ENCODE results near the gene ABTB1. TPM values are rescaled to one million over a fixed set of nuclear protein-coding genes. Genes with fewer than 3 reads are reported as not detected.

Gene ABTB1
- total RNA-seq, 1 experiment from 2014 or later = 5.2 TPM

DNA sequence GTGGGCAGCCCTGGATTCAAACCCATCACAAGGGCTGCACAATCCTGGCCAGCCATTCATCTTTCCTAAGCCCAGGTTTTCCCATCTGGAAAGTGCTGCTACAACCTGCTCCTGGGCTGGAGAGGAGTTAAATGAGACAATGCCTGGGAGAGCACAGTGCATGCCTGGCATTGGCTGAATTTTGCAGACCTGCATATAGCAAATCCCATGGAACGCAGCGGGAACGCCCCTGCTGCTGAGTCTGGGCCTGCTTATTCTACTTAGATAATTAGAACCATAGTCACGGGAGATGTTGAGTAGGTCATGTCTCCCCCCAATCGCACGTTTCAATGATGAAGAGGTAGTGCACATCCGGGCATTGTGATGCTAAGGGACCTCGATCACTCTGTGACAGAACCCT lies 46.6 kb downstream of the ABTB1 start:
- no peak for DNase-seq (ENCODE audit: low read depth)

DNA sequence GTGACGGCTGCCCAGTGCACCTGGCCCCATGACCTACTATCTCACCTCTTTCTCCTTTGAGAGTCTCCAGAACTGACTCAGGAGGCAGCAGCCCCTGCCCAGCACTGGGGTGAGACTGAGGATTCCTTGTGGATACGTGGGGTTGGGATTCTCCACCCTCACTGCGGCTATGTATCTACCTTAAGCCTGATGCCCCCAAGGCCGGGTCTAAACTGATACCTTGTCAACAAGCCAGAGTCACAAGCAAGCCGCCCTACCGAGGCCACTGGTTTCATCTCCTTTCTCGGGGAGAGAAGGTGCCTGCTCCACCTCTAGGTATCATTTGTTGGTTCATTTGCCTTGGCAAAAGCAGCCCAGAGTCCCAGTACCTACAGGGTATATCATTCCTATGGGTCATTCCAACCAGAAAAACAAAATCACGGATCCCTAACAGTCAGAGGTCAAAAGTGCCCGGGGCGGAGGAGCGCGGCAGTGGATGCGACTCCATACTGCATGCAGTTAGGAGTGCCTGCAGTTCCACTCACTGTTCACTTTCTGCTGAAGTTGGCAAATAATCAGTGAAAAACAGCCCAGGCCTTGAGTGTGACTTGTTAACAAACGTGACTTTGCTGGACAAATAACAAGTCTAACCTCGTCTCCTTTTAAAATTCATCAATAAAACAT lies 47.5 kb downstream of the ABTB1 start:
- no peak for DNase-seq (ENCODE audit: low read depth)

DNA sequence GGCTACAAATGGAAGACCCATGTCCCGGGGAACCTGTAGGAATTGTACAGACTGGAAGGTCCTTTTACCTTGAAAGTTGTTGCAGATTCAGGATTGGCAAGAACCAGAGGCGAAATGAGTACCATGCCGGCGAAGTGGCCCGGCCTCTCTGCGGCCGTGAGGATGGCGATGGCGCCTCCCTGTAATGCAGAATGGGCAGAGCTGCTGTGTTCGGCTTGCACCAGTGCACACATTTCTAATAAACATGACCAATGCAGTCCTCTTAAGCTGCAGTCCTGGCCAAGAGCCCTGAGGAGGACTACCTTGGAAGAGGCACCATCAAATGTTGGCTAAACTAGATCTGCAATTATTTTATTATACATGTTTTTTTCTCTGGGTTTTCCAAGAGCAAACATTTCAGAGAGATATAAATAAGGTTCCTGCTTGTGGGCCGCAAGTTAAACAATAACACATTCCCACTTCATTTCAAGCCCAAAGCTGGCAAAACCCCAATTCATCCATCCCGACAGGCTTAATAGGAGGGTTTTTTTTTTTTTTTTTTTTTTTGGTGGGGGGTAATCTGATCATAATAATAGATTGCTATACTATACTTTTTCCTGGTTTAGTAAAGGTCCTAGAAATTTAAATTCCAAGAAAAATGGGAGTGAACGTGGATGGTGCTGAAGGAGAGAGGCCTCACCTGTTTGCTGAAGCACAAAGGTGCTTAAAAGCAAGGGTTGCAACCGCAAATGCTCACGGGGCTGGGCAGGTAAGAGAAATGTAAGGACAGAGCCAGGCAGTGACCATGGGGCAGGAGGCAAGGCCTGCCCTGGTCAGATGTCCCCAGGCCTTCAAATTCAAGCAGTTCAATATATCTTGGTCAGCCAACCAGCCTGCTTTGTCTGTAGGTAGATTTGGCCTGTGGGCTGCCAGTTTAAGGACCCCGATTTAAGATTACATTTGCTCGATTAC lies 48.5 kb downstream of the ABTB1 start:
- no peak for DNase-seq (ENCODE audit: low read depth)

DNA sequence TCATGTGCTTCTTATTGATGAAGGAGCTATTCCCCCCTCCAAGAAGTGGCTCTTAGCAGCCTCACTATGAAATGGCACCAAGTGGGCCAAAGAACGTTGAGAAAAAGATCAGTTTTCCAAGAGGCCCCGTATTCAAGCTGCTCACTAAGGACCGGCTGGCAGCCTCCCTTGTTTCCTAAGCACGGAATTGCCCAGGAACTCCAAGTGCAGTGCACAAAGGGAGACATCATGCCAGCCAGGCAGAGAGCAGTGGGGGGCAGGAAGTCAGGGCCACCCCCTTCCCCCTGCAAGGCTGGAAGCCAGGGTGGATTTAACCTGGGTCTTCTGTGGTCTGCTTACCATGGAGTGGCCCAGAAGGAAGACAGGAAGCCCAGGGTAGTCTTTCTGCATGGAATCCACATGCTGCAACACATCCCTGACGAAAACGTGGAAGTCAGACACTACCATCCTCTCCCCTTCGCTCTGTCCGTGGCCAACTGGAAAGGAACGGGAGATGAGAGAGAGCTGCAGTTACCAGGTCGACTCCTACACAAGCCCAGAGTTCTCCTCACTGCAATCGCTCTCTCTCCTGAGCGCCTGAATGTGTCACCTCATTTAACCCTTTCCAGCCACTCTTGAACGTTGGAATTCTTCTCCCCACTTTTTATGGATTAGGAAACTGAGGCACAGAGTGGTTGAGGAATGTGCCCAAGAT lies 49.5 kb downstream of the ABTB1 start:
- no peak for DNase-seq (ENCODE audit: low read depth)

DNA sequence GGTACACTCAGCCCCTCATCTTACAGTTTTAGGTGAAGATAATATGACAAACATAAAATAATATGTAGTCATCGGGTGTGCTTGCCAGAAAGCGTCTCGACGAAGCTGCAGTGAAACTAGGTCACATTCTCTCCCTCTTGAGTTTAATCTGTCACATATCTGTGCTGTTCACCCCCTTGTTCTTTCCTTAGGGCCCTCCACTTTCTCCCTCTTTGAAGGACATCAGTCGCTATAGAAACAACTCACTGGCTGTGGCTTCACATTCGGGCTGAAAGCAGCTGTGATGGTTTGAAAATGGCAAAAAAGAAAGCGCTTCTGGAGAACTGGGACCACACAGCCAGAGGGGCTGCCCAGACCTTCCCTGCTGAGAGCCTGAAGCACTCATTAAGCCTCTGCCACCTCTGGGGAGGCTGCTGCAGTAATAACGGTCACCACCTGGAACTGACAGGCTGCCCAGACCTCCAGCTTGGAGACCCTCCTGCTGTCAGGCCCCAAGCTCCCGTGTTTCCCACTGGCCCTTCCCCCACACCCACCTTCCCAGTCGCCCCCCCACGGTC lies 50.3 kb downstream of the ABTB1 start:
- DNase-seq (ENCODE audit: low read depth) = no peak

DNA sequence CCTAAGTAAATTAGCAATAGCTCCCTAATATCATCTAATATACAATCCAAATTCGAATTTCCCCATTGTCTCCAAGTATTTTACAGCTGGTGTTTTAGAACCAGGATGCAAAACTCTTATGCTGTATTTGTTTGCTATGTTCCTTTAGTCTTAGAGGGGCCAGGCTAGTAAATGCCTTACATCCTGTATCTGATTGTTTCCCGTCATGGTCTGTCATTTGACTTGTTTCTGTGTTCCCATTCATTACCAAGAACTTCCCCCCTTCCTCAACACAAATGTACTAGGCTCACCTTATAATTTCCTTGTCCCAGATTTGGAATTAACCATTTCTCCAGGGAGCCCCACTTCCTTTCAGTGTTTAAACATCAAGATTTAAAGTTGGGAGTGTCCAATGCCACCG lies 54.1 kb downstream of the ABTB1 start:
- no peak for DNase-seq (ENCODE audit: low read depth)

DNA sequence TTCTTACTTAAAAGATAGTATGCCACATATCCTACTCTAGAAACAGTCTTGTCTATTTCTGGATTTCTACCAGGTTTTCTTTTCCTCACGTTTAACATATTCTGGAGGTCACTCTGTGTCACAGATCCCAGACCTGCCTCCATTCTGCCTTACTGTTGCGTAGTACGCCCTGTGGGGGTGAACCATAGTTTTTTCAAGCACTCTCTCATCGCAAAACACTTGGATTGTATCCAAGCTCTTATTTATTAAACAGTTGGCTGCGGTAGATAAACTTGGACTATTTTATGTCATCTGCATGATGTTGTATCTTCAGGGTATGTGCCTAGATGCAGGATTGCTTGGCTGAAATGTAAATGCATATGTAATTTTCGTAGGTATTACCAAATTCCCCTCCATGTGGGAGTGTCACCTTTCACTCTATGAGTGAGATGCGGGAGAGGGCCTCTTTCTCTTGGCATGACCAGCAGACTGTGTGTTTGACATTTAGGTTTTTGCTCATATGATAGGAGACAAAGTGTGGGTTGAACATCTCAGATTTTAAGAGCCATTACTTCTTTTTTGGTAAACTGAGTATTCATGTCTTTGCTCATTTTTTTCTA lies 55.8 kb downstream of the ABTB1 start:
- no peak for DNase-seq (ENCODE audit: low read depth)

DNA sequence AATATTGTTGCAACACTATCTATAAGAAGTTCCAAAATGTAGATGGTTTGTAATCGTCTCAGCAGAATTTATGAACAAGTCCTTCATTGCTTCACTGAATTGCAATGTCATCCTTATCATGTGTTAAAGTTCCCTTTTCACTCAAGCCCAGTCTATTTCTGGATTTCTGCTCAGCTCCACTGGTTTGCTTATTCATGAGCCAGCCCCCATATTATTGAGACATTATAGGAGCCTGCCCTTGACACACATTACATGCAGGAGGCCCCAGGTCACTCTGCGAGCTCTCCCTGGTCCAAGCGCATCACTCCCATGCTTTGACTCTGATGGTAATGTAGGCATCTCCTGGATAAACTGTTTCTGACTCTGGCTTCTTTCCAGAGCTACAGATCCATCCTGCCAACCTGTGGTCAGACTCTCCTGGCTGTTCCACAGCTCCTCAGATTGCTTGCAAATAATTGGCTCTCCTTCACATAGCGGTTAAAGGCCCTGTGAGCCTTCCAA lies 56.9 kb downstream of the ABTB1 start:
- DNase-seq (ENCODE audit: low read depth) = no peak

DNA sequence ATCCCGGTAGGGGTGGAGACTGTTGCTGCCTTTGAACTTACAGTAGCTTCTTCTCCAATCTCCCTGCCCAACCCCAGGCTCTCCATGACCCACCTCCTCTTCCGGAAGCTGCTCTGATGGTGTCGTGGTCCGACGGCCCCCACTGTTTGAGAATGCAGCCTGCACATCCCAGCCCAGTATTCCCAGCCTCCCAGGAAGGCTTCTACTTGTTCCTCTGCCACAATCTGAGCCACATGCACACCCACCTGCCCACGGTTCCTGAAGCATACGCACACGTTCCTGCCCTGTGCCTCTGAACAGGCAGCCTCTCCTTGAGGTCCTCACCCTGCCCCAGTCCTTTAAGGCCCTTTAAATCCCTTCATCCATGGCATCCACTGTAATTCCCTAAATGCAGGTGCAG lies 57.4 kb downstream of the ABTB1 start:
- no peak for DNase-seq (ENCODE audit: low read depth)

Other genes with a start within 250 kb of the ABTB1 start
- gene TPRA1, start 82.2 kb upstream of the ABTB1 start, total RNA-seq (2014; rRNA removed) = 55.1 and 67.6 TPM in 2 replicates
- 127 and 128 TPM in 2 replicates for gene MCM2, start 74.5 kb upstream of the ABTB1 start, total RNA-seq (2014; rRNA removed)
- gene PODXL2, start 43.8 kb upstream of the ABTB1 start, total RNA-seq (2014; rRNA removed) = 4.3 and 6.1 TPM in 2 replicates
- gene MGLL, start 149.6 kb downstream of the ABTB1 start, total RNA-seq (2014; rRNA removed) = 197 and 206 TPM in 2 replicates
- gene KBTBD12, start 242.3 kb downstream of the ABTB1 start, total RNA-seq (2014; rRNA removed) = not detected in 2 replicates